Smooth muscle cell (in vitro differentiated cells): ENCODE data around the gene ZNF667. TPM values are rescaled to one million over a fixed set of nuclear protein-coding genes. Genes with fewer than 3 reads are reported as not detected.

ENCODE experiments used
- DNase-seq: peaks from one replicate; lab custom pipeline; 2025; ENCODE audit not compliant: unreplicated experiment; lab: John Stamatoyannopoulos, UW
- H2AFZ ChIP-seq: fragments of 200-600 bp; sonication (generic); 2 replicates; pipeline ENCODE4 v1.6.0; 2016; ENCODE audit warnings: antibody characterized with exemption, low read depth, mild to moderate bottlenecking
- H3F3A ChIP-seq: fragments of 200-600 bp; sonication (generic); 2 replicates; pipeline ENCODE4 v1.6.0; 2017; ENCODE audit warnings: antibody characterized with exemption, low read depth
- H3K27ac ChIP-seq: fragments of 200-600 bp; sonication (generic); 2 replicates; pipeline ENCODE4 v1.5.1; 2016; ENCODE audit warnings: low read depth, mild to moderate bottlenecking
- H3K27me3 ChIP-seq: fragments of 200-600 bp; sonication (generic); 2 replicates; pipeline ENCODE4 v1.6.1; 2016; ENCODE audit warnings: low read depth, mild to moderate bottlenecking
- H3K36me3 ChIP-seq: fragments of 200-600 bp; sonication (generic); 2 replicates; pipeline ENCODE4 v1.5.1; 2016; ENCODE audit warnings: low read depth
- H3K4me1 ChIP-seq: fragments of 200-600 bp; sonication (generic); 2 replicates; pipeline ENCODE4 v1.5.1; 2016; ENCODE audit warnings: low read depth
- H3K4me2 ChIP-seq: fragments of 200-600 bp; sonication (generic); 2 replicates; pipeline ENCODE4 v1.6.0; 2016; ENCODE audit warnings: mild to moderate bottlenecking
- H3K4me3 ChIP-seq: fragments of 200-600 bp; sonication (generic); 2 replicates; pipeline ENCODE4 v1.5.1; 2016; ENCODE audit warnings: mild to moderate bottlenecking
- H3K79me2 ChIP-seq: fragments of 200-600 bp; sonication (generic); 2 replicates; pipeline ENCODE4 v1.6.0; 2016; ENCODE audit warnings: low read depth, mild to moderate bottlenecking
- H3K9ac ChIP-seq: fragments of 200-600 bp; sonication (generic); 2 replicates; pipeline ENCODE4 v1.6.0; 2016; ENCODE audit warnings: low read depth
- H3K9me3 ChIP-seq: fragments of 200-600 bp; sonication (generic); replicated peaks from 2 replicates; pipeline ENCODE4 v1.5.1; 2016; ENCODE audit warnings: low read depth
- H4K20me1 ChIP-seq: fragments of 200-600 bp; sonication (generic); 2 replicates; pipeline ENCODE4 v1.6.0; 2016; ENCODE audit warnings: low read depth
- WGBS: methylation state at CpG from one replicate; pipeline ENCODE4 v1.1.7; 2016; ENCODE audit warnings: low lambda C conversion rate; 5-methylcytosine and 5-hydroxymethylcytosine counted together
- polyA plus RNA-seq: library from polyadenylated mRNA; unstranded; fragments of >200 nt; fragmentation: Nextera tagmentation; extraction: Ambion mirVana; gene quantifications from 2 replicates; pipeline ENCODE4 v1.2.1, GENCODE V29; 2016
- total RNA-seq: library from RNA; depleted of rRNA; stranded (reverse); fragments of >200 nt; gene quantifications from 2 replicates; pipeline ENCODE4 v1.2.3, GENCODE V29; 2014
- TF ChIP-seq, protein P1 (sequence below): fragments of 200-600 bp; sonication (generic); IDR thresholded peaks from 2 replicates; pipeline ENCODE4 v1.5.1; 2017; ENCODE audit warnings: borderline replicate concordance, mild to moderate bottlenecking, antibody characterized with exemption; ENCODE audit not compliant: insufficient read depth, poor library complexity, severe bottlenecking

Gene ZNF667
- total and polyA plus RNA-seq, 2 experiments from 2014 or later, result 2.7 to 4.6 TPM

DNA sequence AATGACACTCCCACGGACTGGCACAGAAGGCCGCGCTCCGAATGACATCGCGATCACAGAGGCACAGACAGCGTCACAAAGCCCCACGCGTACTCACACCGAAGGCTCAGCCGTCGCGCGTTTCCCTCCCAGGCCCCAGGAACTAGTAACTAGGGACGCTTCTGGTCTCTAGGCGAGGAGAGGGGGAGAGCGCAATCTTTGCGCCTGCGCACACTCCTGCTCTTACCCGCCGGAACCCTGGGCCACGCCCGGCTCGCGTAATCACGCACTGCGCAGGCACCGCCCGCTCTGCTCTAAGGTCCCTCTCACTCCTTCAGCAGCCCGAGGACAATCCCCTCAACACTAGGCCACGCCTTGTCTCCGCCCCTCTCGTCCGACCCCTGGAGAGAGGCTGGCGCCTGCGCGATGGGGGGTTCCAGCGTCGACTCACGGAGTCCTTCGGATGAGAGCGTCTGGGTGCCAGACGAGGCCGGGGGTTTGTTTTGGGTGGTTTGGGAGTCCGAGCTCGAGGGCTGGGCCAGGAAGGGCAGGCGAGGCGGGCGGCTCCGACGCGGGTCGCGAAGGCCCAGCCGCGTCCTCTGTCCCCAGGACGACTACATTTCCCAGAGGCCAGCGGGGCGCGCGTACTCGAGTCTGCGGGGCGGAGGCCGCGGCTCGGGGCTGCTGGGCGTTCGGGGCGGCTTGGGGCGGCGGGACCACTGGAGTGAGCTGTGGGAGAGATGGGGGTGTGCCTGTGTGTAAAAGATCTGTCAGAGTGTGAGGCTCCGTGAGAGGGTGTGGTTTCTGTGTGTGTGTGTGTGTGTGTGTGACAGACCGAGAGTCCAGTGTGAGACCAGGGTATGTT, 30.5 kb upstream of the ZNF667 start, which contains the start of gene ZNF471:
Gene ZNF471 (plus strand): TSS at position 410 of the 844 bp plus-strand sequence. CDS start 3,717 bp downstream, outside the sequence.
- WGBS, result 40% methylated on average over 64 of the region's 74 CpGs
- Histone ChIP-seq H2AFZ (peak within 1 kb of the TSS; percentile 86), H3K9ac (peak within 1 kb of the TSS; percentile 96)

DNA sequence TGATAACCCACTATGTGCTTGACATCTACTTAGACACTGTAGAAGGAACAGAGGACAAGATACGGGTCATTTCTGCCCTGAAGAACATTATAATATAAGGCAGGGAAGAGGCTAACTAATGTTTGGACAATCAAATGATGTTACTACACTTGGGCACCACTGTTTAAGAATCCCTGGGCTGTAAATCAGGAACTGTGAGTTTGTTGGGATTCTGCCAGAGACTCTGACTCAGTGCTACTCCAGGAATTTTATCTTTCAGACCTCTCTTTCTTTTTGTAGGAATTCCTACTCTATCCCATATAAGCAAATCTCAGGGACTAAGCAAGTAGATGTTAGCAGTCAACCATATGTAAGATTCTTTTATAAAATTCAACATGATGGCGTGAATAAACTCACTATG, 27.4 kb upstream of the ZNF667 start:
- TF ChIP-seq, protein P1, sequence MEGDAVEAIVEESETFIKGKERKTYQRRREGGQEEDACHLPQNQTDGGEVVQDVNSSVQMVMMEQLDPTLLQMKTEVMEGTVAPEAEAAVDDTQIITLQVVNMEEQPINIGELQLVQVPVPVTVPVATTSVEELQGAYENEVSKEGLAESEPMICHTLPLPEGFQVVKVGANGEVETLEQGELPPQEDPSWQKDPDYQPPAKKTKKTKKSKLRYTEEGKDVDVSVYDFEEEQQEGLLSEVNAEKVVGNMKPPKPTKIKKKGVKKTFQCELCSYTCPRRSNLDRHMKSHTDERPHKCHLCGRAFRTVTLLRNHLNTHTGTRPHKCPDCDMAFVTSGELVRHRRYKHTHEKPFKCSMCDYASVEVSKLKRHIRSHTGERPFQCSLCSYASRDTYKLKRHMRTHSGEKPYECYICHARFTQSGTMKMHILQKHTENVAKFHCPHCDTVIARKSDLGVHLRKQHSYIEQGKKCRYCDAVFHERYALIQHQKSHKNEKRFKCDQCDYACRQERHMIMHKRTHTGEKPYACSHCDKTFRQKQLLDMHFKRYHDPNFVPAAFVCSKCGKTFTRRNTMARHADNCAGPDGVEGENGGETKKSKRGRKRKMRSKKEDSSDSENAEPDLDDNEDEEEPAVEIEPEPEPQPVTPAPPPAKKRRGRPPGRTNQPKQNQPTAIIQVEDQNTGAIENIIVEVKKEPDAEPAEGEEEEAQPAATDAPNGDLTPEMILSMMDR, result no peak
- Histone ChIP-seq H3K4me3 (no peak overlapping the region), H2AFZ (no peak overlapping the region), H3K36me3 (no peaks in the 10 kb centered on the region), H3K79me2 (no peaks in the 10 kb centered on the region), H3K9ac (no peak overlapping the region), H3K4me2 (no peak overlapping the region), H3K27me3 (no peaks in the 10 kb centered on the region), H3K9me3 (no peaks in the 10 kb centered on the region), H4K20me1 (no peaks in the 10 kb centered on the region), H3K4me1 (no peaks in the 10 kb centered on the region), H3K27ac (no peak overlapping the region), H3F3A (no peaks in the 10 kb centered on the region)
- 78% methylated on average over 2 of the region's 2 CpGs for WGBS
- DNase-seq, result no peak

More for the DNA sequence above, 30.5 kb upstream of the ZNF667 start, which contains the start of gene ZNF471:
- peak within 1 kb of the TSS; percentile 96 for H3K27ac ChIP-seq
- H3F3A ChIP-seq, result no peaks in the 10 kb centered on the region
- H3K27me3 ChIP-seq, result no peaks in the 10 kb centered on the region
- peak within 1 kb of the TSS; percentile 86 for H3K4me2 ChIP-seq
- H3K9me3 ChIP-seq, result no peaks in the 10 kb centered on the region
- H3K36me3 ChIP-seq, result no peaks in the 10 kb centered on the region
- peak within 1 kb of the TSS; percentile 70 for H3K4me3 ChIP-seq
- no peaks in the 10 kb centered on the region for H4K20me1 ChIP-seq
- no peaks in the 10 kb centered on the region for H3K4me1 ChIP-seq
- H3K79me2 ChIP-seq, result no peaks in the 10 kb centered on the region
- TF ChIP-seq, protein P1, result no peak
- DNase-seq, result peak; percentile 69

DNA sequence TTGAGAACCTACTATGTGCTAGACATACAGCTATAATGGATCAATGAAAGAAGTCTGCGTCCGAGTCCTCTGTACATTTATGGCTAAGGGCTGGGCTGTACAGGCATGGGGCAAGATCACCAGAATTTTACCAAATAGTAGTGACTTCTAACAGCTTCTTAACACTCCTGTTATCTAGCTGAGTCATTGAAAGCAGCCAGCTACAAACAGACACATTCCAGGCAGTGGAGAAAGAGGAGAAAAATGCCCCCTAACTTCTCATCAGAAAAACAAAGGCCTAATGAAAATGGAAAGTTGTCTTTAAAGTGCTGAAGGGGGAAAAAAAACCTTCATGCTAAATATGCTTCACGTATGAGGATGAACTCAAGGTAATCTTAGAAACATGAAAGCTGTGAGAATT, 14.3 kb upstream of the ZNF667 start:
- H3F3A ChIP-seq, result no peaks in the 10 kb centered on the region
- no peak for DNase-seq
- 50% methylated on average over 3 of the region's 3 CpGs for WGBS
- H3K79me2 ChIP-seq, result peaks cover 7% of the 10 kb centered on the region
- H3K4me2 ChIP-seq, result no peak overlapping the region
- no peak overlapping the region for H3K4me3 ChIP-seq
- peaks cover 4% of the 10 kb centered on the region for H3K9me3 ChIP-seq
- no peaks in the 10 kb centered on the region for H4K20me1 ChIP-seq
- H3K36me3 ChIP-seq, result no peaks in the 10 kb centered on the region
- H2AFZ ChIP-seq, result no peak overlapping the region
- H3K9ac ChIP-seq, result no peak overlapping the region
- H3K27me3 ChIP-seq, result no peaks in the 10 kb centered on the region
- TF ChIP-seq, protein P1, result no peak
- no peaks in the 10 kb centered on the region for H3K4me1 ChIP-seq
- H3K27ac ChIP-seq, result no peak overlapping the region
